Loucy (cell line): ENCODE results near the gene SLC27A4.

Experiments used
- EZH2phosphoT487 ChIP-seq: fragments of 200-600 bp; IDR thresholded peaks from 2 replicates; pipeline ENCODE4 v1.6.1; 2018; ENCODE audit warnings: antibody characterized with exemption, mild to moderate bottlenecking, moderate library complexity, borderline replicate concordance
- TF ChIP-seq, protein P1 (sequence below): fragments of 200-600 bp; sonication (generic); conservative IDR thresholded peaks from 2 replicates; pipeline ENCODE4 v1.5.1; 2014; ENCODE audit warnings: mild to moderate bottlenecking, antibody characterized with exemption, low read length

- TF ChIP-seq, protein P1, sequence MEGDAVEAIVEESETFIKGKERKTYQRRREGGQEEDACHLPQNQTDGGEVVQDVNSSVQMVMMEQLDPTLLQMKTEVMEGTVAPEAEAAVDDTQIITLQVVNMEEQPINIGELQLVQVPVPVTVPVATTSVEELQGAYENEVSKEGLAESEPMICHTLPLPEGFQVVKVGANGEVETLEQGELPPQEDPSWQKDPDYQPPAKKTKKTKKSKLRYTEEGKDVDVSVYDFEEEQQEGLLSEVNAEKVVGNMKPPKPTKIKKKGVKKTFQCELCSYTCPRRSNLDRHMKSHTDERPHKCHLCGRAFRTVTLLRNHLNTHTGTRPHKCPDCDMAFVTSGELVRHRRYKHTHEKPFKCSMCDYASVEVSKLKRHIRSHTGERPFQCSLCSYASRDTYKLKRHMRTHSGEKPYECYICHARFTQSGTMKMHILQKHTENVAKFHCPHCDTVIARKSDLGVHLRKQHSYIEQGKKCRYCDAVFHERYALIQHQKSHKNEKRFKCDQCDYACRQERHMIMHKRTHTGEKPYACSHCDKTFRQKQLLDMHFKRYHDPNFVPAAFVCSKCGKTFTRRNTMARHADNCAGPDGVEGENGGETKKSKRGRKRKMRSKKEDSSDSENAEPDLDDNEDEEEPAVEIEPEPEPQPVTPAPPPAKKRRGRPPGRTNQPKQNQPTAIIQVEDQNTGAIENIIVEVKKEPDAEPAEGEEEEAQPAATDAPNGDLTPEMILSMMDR: no peak
- TF ChIP-seq EZH2phosphoT487: no peak
Measured at GRCh38 chr9:128297221-128297773, 43.0 kb upstream of the SLC27A4 start.
